Neural crest cell (in vitro differentiated cells): ENCODE results near the gene SEC14L1. TPM values are rescaled to one million over a fixed set of nuclear protein-coding genes. Genes with fewer than 3 reads are reported as not detected.

Experiments used
- DNase-seq: peaks from one replicate; pipeline ENCODE4 v3.0.0; 2021; ENCODE audit warnings: low read depth, mixed read lengths, low spot score
- H3K27ac Mint-ChIP-seq: one replicate; pipeline ENCODE4 v1.8.0; 2021; ENCODE audit warnings: mild to moderate bottlenecking, mixed read lengths; ENCODE audit not compliant: unreplicated experiment
- H3K27me3 Mint-ChIP-seq: 2 replicates; pipeline ENCODE4 v1.8.0; 2021; ENCODE audit warnings: low read depth, mild to moderate bottlenecking, mixed read lengths
- H3K36me3 Mint-ChIP-seq: 2 replicates; pipeline ENCODE4 v1.8.0; 2021; ENCODE audit warnings: low read depth, mild to moderate bottlenecking, mixed read lengths
- H3K4me1 Mint-ChIP-seq: 2 replicates; pipeline ENCODE4 v1.8.0; 2021; ENCODE audit warnings: mixed read lengths
- H3K4me3 Mint-ChIP-seq: one replicate; pipeline ENCODE4 v1.8.0; 2021; ENCODE audit warnings: mild to moderate bottlenecking, mixed read lengths
- H3K9me3 Mint-ChIP-seq: 2 replicates; pipeline ENCODE4 v1.8.0; 2021; ENCODE audit warnings: mixed read lengths
- CTCF ChIP-seq: fragments of 200-600 bp; sonication (generic); conservative IDR thresholded peaks from 2 replicates; pipeline ENCODE4 v1.5.0; 2021; ENCODE audit warnings: antibody characterized with exemption, mild to moderate bottlenecking
- total RNA-seq: library from RNA; stranded (reverse); gene quantifications from 2 replicates; pipeline ENCODE4 v1.2.1, GENCODE V29; 2021

Gene SEC14L1
- total RNA-seq, 1 donor from 2014 or later, result 108 TPM

GRCh38 chr17:77237232-77238008, 96.7 kb downstream of the SEC14L1 start:
- H3K4me1 Mint-ChIP-seq, result peaks cover 7% of the 10 kb centered on the region
- peaks cover 3% of the 10 kb centered on the region for H3K9me3 Mint-ChIP-seq
- H3K36me3 Mint-ChIP-seq, result no peaks in the 10 kb centered on the region
- H3K27ac Mint-ChIP-seq, result no peak overlapping the region
- TF ChIP-seq CTCF, result no peak
- no peak overlapping the region for H3K4me3 Mint-ChIP-seq
- DNase-seq, result no peak
- H3K27me3 Mint-ChIP-seq, result no peaks in the 10 kb centered on the region

DNA sequence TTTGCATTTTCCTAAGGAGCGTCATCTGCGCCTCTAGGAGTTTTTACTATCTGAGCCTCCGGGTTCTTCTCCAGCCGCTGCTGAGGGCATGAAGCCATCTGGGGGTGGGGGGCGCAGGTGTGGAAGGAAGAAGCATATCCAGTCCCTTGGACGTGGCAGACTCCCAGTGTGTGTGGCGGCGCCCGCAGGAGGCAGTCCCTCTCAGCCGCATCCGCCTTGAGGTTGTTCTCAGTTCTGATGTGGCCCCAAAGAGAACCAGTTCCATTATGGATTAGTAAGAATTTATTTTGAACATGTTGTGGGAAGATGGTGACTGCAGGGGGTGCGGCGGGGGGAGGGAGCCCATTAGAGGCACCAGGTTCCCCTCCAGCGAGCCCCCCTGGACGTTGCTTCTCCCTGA, 100.2 kb downstream of the SEC14L1 start:
- Mint-ChIP-seq H3K9me3 (no peaks in the 10 kb centered on the region), H3K27ac (no peak overlapping the region), H3K4me3 (no peak overlapping the region), H3K27me3 (no peaks in the 10 kb centered on the region), H3K36me3 (no peaks in the 10 kb centered on the region), H3K4me1 (peaks cover 8% of the 10 kb centered on the region)
- no peak for DNase-seq
- no peak for TF ChIP-seq CTCF

DNA sequence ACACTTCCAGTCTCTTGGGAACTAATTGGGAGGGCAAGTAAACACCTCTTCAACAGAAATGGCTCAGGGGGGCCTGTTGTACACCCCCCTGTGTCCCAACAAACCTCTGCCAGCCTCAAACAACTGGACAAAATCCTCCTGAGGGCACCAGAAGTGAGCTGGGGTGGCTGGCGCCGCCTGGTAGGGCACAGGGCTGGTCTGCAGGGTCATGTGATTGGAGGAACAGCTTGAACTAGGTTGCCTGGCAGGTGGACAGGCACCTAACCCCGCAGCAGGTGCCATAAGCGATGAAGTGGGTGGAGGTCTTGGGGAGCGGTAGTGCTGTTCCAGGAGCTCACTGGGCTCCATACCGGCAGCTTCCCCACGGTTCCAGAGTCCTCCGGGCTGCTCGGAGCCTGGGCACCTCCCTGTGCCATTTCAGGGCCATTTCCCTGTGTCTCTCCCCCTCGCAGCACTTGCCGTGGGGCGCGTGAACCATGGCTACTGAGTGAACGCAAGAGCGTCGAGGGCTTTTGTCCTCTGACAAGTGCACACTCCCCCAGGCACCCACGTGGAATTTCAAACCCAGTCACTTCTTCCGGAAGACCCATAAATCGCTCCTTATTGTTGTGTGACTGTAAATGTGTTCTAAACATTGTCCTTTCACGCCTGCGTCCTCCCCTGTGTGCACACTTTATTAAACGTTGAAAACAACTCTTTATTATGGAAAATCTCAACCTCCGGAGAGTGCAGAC, 101.5 kb downstream of the SEC14L1 start:
- H3K4me3 Mint-ChIP-seq, result no peak overlapping the region
- H3K36me3 Mint-ChIP-seq, result no peaks in the 10 kb centered on the region
- no peak for DNase-seq
- no peaks in the 10 kb centered on the region for H3K9me3 Mint-ChIP-seq
- H3K4me1 Mint-ChIP-seq, result peaks cover 12% of the 10 kb centered on the region
- no peak overlapping the region for H3K27ac Mint-ChIP-seq
- H3K27me3 Mint-ChIP-seq, result no peaks in the 10 kb centered on the region
- TF ChIP-seq CTCF, result no peak

DNA sequence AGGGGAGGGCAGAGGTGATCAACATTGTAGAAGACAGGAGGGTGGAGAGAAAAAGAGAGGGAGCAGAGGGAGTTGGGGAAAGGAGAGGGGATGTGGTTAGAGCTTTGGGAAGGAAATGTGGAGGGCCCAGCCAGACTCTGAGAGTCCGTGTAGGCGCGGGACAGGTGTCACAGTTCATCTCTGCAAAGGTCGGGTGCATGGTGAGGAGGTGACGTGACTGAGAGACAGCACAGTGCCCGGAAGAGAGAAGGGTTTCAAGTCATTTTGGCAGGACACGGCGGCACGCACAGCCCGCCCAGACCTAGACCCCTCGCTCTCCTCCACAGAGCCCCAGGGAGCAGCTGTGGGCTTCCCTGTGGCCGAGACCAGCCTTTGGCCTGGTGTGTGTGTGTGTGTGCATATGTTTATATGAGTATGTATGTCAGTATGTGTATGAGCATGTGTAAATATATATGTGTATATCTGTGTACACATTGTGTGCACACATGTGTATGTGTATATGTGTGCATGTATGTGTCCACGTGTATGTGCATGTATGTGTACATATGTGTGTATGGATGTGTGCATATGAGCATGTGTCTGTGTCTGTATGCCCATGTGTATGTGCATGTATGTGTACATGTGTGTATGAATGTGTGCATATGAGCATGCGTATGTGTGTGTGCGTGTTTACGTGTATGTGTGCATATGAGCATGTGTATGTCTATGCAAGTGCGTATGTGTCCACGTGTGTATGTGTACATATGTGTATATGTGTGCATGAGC, 104.6 kb downstream of the SEC14L1 start:
- Mint-ChIP-seq H3K27me3 (peaks cover 11% of the 10 kb centered on the region), H3K4me3 (no peak overlapping the region), H3K36me3 (no peaks in the 10 kb centered on the region), H3K27ac (peak overlapping the region; percentile 29), H3K9me3 (no peaks in the 10 kb centered on the region), H3K4me1 (peaks cover 12% of the 10 kb centered on the region)
- TF ChIP-seq CTCF, result no peak
- no peak for DNase-seq

- Mint-ChIP-seq H3K4me3 (peak overlapping the region; percentile 66), H3K27me3 (peaks cover 11% of the 10 kb centered on the region), H3K27ac (no peak overlapping the region), H3K9me3 (no peaks in the 10 kb centered on the region), H3K4me1 (peaks cover 12% of the 10 kb centered on the region), H3K36me3 (no peaks in the 10 kb centered on the region)
- TF ChIP-seq CTCF, result no peak
- no peak for DNase-seq
Observed at GRCh38 chr17:77246110-77247047, 105.6 kb downstream of the SEC14L1 start.
